Measurements from ENCODE around the gene SPSB1. TPM values are rescaled to one million over a fixed set of nuclear protein-coding genes. Genes with fewer than 3 reads are reported as not detected.

The SPSB1 gene
- total and polyA plus RNA-seq, 10 of the 15 experiments (the other 5 are each of a cell fraction or from before 2014, with no cell fraction given): 0.02 to 2.0 (median 0.90) TPM; not detected in 1

- Histone ChIP-seq H3K79me2 (ENCODE audit: control insufficient read depth, insufficient read depth, low read length) (no peaks in the 10 kb centered on the region), H3K27ac (ENCODE audit: control insufficient read depth, insufficient read depth) (no peak overlapping the region), H3K4me3 (no peak overlapping the region), H3K27me3 (replicated peaks in 1 of 2; ENCODE audit: control insufficient read depth in 2 of 2, insufficient read depth in 2 of 2, low read length in 1 of 2) (no peaks in the 10 kb centered on the region; a peak in 1 of 4 replicates), H3K36me3 (ENCODE audit: control insufficient read depth in 2 of 2, insufficient read depth in 2 of 2, low read length in 1 of 2) (no peaks in the 10 kb centered on the region), H3K9me3 (replicated peaks; ENCODE audit: control insufficient read depth, insufficient read depth, low read length) (no peaks in the 10 kb centered on the region), H3K9ac (ENCODE audit: control insufficient read depth, insufficient read depth, low read length) (no peak overlapping the region), H3K4me1 (ENCODE audit: control insufficient read depth, insufficient read depth, low read length) (no peaks in the 10 kb centered on the region), H2AFZ (ENCODE audit: control insufficient read depth, low read depth, low read length) (no peak overlapping the region), H3K4me2 (ENCODE audit: control insufficient read depth, insufficient read depth) (no peak overlapping the region), H4K20me1 (ENCODE audit: control insufficient read depth, insufficient read depth) (no peaks in the 10 kb centered on the region; the same call in 1 of the 2 replicates)
- ATAC-seq (no peak), FAIRE-seq (no peak), DNase-seq (ENCODE audit: low read depth, low spot score) (no peak)
- SMC1A ChIA-PET (ENCODE audit: uncharacterized antibody, unreplicated experiment): no interaction called here
- CTCF ChIA-PET: no interaction called here
- in situ Hi-C loops (cut with MboI): no loop called here
- no TSS peak for BruUV-seq (replicated peaks)
- intact Hi-C loops (cut with micrococcal nuclease; ENCODE audit: unreplicated experiment): no loop called here
- RAD21 ChIA-PET (ENCODE audit: unreplicated experiment): no interaction called here
- 55% methylated on average over 9 of the region's 9 CpGs for WGBS (ENCODE audit: insufficient coverage, insufficient replicate concordance, low lambda C conversion rate, missing lambda C conversion rate)
- POLR2A ChIA-PET: no interaction called here
- TF ChIP-seq ZNF592 (IDR thresholded peaks at IDR 0.05) (no peak), REST (IDR thresholded peaks at IDR 0.05; ENCODE audit: low read depth, low read length) (no peak), ZZZ3 (IDR thresholded peaks at IDR 0.05; ENCODE audit: control insufficient read depth, insufficient read length, low read depth) (no peak), ZSCAN29 (IDR thresholded peaks at IDR 0.05) (no peak), NBN (IDR thresholded peaks at IDR 0.05) (no peak), ASH2L (IDR thresholded peaks at IDR 0.05; ENCODE audit: borderline replicate concordance, low read depth) (no peak), ELK1 (IDR thresholded peaks at IDR 0.05; ENCODE audit: low read depth, low read length) (no peak), SKIL (IDR thresholded peaks at IDR 0.05; ENCODE audit: low read depth, poor library complexity, severe bottlenecking) (no peak), CBX3 (IDR thresholded peaks at IDR 0.05; ENCODE audit: borderline replicate concordance, low read depth) (no peak), WRNIP1 (IDR thresholded peaks at IDR 0.05; ENCODE audit: borderline replicate concordance, low read depth, low read length) (no peak), CEBPB (IDR thresholded peaks at IDR 0.05; ENCODE audit: borderline replicate concordance in 1 of 2, low read depth in 2 of 2, low read length in 2 of 2) (no peak), HDGF (IDR thresholded peaks at IDR 0.05) (no peak), POLR2AphosphoS5 (IDR thresholded peaks at IDR 0.05; ENCODE audit: low read length) (no peak), SMARCA5 (IDR thresholded peaks at IDR 0.05) (no peak)
Observed at GRCh38 chr1:9345922-9346321, 53.2 kb downstream of the SPSB1 start.

Measured in GM12878 (cell line).